GM21576 (cell line): ENCODE results near the gene CCNH.

Source experiments
- ATAC-seq: cut with Tn5 transposase; IDR thresholded peaks from one replicate; pipeline ENCODE4 v1.9.1; 2021; ENCODE audit warnings: mild to moderate bottlenecking, moderate library complexity; ENCODE audit not compliant: unreplicated experiment

Gene CCNH

DNA sequence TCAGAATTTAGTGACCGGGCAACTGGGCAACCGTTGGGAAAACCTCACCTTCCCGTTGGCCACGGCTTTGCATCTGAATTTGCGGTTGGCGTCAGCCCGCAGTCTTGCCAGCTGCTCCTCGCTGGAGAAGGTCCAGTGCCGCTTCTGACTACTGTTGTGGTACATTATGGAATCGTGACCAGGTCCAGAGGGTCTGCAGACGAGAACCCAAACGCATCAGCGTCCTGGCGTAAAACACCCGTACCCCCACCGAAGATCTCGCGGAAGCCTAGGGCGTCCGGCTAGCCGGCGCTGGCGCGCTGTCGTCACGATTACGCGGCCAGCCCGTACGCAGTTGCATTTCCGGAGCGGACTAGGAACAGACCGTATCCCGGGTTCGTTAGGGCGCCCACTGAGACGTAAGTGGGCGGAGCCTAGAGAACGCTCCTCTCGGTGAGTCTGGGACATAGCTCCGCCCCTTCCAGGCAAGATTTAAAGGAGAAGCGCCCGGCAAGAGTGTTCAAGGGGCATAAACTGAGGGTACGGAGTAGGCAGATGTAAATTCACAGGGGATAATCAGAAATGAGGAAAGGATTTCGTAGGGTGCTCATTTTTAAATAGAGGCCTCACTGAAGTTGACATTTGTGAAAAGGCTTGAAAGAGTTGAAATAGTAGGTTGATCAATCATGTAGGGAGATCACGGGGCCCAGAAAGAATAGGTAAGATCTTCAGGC is at the start of gene CCNH:
Gene CCNH (minus strand): TSS at position 301 of the 713 bp plus-strand sequence. CDS start 136 bp downstream, at position 165.
- ATAC-seq: peak; percentile 99

- ATAC-seq: no peak
These were observed 45.0 kb upstream of the CCNH start for GRCh38 chr5:87457706-87458105.

GRCh38 chr5:87453801-87454200 is 41.1 kb upstream of the CCNH start:
- ATAC-seq: no peak

DNA sequence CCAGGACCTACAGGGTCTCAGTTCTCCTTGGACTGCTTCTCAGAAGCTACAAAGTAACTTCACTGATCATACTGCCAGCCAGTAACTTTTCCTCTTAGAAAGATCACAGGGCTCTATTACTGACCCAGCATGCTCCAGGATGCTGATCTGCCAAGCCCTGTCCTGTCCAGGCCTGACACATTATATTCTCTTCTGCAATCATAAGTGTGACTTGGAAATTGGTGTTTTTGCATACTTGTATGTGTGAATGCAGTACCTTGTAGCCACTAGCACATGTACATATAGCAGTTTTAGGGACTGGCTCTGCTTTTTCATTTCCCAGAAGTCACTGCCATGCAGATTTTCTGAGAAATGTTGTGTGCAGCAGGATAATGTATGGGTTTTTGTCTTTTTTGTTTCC is 40.1 kb upstream of the CCNH start:
- no peak for ATAC-seq

DNA sequence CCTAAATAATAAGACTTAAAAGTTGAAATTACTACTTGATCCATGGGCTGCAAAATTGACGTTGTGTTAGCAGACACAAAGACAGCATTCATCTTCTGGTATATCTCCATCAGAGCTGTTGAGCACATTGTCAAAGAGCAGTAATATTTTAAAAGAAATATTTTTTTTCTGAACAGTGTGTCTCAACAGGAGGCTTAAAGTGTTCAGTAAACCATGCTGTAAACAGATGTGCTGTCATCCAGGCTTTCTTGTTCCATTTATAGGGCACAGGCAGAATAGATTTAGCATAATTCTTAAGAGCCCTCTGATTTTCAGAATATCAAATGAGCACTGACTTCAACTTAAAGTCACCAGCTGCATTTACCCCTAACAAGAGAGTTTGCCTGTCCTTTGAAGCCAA is 29.7 kb upstream of the CCNH start:
- no peak for ATAC-seq

DNA sequence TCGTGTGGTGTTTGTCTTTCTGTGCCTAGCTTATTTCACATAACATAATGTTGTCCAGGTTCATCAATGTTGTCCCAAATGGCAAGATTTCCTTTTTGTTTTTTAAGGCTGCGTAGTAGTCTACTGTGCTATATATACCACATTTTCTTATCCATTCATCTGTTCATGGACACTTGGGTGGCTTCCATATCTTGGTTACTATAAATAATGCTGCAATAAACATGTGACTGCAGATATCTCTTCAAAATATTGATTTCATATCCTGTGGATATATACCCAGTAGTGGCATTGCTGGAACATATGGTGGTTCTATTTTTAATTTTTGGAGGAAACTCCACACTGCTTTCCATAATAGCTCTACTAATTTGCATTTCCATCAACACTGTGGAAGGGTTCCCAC is 25.5 kb upstream of the CCNH start:
- no peak for ATAC-seq

DNA sequence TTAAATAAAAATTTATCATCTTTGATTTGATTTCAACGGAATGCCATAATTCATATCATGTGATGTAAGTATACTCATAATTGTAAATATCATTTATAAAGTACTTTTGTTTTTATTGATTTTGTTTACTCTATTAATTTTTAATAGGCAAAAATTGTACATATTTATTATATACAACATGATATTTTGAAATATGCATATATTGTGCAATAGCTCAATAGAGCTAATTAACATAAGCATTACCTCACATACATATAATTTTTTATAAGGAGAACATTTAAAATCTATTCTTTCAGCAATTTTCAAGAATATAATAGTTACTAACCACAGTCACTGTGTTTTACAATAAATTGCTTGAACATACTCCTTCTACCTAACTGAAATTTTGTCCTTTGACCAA is 25.0 kb upstream of the CCNH start:
- no peak for ATAC-seq

- ATAC-seq: no peak
These were observed 22.5 kb upstream of the CCNH start for GRCh38 chr5:87435144-87435694.

GRCh38 chr5:87434461-87434860 is 21.7 kb upstream of the CCNH start:
- ATAC-seq: no peak

GRCh38 chr5:87433945-87434344 is 21.2 kb upstream of the CCNH start:
- no peak for ATAC-seq

DNA sequence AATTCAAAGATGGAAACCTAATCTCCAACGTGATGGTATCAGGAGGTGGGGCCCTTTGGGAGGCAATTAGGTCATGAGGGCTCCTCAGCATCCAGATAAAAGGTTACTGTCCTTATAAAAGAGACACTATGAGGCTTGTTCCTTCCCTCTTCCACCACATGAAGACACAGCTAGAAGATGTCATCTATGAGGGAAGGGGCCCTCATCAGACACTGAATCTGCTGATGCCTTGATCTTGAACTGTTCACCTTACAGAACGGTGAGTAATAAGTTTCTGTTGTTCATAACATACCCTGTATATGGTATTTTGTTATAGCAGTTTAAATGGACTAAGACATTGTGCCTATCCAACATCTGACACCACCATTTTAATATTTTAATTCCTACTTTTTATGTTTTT is 19.7 kb upstream of the CCNH start:
- no peak for ATAC-seq

- ATAC-seq: no peak
These were observed 18.2 kb upstream of the CCNH start for GRCh38 chr5:87430863-87431457.

DNA sequence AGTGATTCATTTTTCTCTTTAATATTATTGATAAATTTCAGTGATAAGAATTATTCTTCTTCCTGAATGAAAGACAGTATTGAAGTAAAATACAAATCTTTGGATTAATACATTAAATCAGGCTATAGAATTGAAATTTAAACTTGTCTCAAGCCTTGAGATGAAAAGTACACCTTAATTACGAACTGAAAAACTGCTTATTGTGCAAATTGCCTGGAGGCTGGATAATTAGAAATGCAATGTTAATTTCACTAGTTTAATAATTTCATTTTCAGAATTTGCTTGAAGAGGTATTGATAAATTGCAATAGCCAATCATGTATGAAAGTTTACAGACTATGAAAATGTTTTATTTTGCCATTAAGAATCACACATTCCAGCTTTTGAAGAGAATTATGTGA is 11.0 kb upstream of the CCNH start:
- no peak for ATAC-seq

GRCh38 chr5:87421307-87421706 is 8.6 kb upstream of the CCNH start:
- ATAC-seq: no peak

DNA sequence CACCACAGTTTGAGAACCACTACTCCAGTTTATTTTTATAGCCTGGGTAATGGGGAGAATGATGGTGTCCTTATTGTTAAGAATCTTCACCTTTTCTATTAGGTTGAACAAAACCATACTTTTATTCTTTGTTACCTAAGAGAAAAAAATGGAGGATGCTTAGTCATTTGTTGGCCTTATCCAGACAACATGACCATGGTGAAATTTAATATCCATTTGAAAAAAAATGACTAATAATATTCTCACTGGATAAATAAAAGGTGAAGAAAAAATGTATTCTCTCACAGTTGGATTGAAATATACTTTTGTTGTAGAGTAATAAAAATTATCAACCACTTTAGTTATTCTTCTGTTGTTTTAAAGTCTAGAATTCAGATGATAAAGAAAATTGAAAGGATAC is 5.8 kb upstream of the CCNH start:
- no peak for ATAC-seq

GRCh38 chr5:87413343-87413645 is 564 bp upstream of the CCNH start:
- ATAC-seq: no peak

GRCh38 chr5:87411973-87412629 is 629 bp downstream of the CCNH start:
- peak; percentile 12 for ATAC-seq

GRCh38 chr5:87411586-87411972 is 1.2 kb downstream of the CCNH start:
- no peak for ATAC-seq

DNA sequence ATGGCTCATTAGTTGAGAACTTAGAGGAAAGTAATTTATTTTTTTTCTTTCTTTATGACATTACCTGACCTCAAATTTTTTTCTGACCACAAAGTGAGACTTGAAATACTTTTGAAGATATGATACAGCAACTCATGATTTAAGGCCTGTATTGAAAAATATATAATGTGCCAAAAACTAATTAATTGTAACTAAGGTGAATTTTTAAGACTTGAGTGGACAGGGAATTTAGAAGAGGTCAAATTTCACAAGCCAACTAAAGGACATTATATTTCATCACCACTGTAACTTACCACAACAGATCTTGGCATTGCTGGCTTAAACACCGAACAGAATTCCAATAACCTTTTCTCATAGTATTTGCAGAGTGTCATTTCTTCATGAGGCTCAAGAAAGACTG is 1.8 kb downstream of the CCNH start:
- ATAC-seq: no peak

- ATAC-seq: no peak
These were observed 4.5 kb downstream of the CCNH start for GRCh38 chr5:87408204-87408603.

- ATAC-seq: no peak
These were observed 7.1 kb downstream of the CCNH start for GRCh38 chr5:87405472-87406155.

DNA sequence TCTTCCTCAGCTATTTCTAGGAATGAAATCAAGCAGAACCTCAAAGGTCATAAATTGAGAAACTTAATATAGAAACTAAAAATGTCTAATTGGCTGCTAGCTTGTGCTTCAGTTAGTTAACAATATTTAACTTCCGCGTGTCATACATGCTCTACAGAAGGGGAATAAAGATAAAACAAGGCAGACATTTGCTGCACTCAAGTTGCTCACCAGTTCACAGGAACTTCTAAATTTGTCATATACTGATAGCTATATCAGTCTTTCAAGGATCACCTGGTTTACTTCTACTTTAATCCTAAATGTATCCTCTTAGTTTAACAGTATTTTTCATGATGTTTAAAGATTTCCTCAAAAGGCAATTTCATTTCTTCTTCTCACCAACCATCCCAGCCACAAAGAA is 8.4 kb downstream of the CCNH start:
- ATAC-seq: no peak
